ENCODE results near the gene KCND3.

DNA sequence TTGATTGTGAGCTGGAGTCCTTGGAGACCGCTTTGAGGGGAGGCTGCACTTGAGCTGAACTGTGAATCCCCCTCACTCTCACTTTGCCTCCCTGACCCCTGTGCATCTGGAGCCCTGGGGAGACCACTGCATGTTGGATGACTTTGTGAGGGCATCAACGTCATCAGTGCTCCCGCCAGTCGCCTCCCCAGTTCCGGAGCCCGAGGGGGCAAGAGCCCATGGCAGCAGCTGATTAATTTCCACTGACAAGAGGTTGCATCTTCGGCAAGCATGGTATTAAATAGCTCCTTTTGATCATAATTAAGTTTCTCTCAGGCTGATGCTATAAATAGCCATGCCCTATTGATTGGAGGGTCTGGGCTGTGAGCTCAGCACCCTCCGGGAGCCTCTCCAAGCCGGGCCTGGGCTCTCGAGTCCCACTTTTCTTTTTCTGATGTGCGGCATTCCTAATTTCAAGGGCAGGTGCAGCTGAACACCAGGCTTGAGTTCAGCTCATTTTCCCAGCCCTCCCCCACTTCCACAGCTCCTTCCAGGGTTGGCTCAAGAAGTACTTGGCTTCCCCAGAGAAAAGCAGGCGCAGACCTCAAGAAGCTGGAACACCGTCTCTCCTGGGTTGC is 33.2 kb downstream of the KCND3 start:
- TF ChIP-seq GABPA (IDR thresholded peaks at IDR 0.05 in 1 of 2, conservative IDR thresholded peaks at IDR 0.05 in 1 of 2), result no peak
- no peak for TF ChIP-seq SP1 (IDR thresholded peaks at IDR 0.05)
- TF ChIP-seq, protein P1, sequence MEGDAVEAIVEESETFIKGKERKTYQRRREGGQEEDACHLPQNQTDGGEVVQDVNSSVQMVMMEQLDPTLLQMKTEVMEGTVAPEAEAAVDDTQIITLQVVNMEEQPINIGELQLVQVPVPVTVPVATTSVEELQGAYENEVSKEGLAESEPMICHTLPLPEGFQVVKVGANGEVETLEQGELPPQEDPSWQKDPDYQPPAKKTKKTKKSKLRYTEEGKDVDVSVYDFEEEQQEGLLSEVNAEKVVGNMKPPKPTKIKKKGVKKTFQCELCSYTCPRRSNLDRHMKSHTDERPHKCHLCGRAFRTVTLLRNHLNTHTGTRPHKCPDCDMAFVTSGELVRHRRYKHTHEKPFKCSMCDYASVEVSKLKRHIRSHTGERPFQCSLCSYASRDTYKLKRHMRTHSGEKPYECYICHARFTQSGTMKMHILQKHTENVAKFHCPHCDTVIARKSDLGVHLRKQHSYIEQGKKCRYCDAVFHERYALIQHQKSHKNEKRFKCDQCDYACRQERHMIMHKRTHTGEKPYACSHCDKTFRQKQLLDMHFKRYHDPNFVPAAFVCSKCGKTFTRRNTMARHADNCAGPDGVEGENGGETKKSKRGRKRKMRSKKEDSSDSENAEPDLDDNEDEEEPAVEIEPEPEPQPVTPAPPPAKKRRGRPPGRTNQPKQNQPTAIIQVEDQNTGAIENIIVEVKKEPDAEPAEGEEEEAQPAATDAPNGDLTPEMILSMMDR (IDR thresholded peaks at IDR 0.05; ENCODE audit: low read depth, low read length, missing input control), result no peak
- TF ChIP-seq RAD21 (IDR thresholded peaks at IDR 0.05), result no peak
- no peak for TF ChIP-seq EGR1 (IDR thresholded peaks at IDR 0.05; ENCODE audit: low read depth in 2 of 2)
